Esophagus squamous epithelium (tissue), 4 donors: ENCODE measurements around the gene SHISA4.

Experiments
- CTCF ChIP-seq, 6 experiments: fragments of 450-650 bp in 4 of 6; fragments of 200-600 bp in 2 of 6; sonication (generic) in 2 of 6; IDR thresholded peaks; one replicate each; pipeline ENCODE4 v1.5.1; 2016 to 2019; ENCODE audit warnings: antibody characterized with exemption in 6 of 6, mild to moderate bottlenecking in 4 of 6, moderate library complexity in 4 of 6
- POLR2A ChIP-seq, 4 donors: fragments of 450-650 bp; IDR thresholded peaks; one replicate each; pipeline ENCODE4 v1.6.1; 2017; ENCODE audit warnings: antibody characterized with exemption in 4 of 4, mild to moderate bottlenecking in 4 of 4, moderate library complexity in 3 of 4

GRCh38 chr1:201850053-201850397 is 38.7 kb upstream of the SHISA4 start:
- TF ChIP-seq POLR2A (IDR thresholded peaks at IDR 0.05) (no peak), CTCF (IDR thresholded peaks at IDR 0.05) (no peak)
